Fibroblast of skin of right biceps (primary cell): ENCODE measurements around the gene JAKMIP2.

Experiments used
- DNase-seq: peaks from one replicate; pipeline ENCODE4 v3.0.0-alpha.2; 2013

JAKMIP2 gene

DNA sequence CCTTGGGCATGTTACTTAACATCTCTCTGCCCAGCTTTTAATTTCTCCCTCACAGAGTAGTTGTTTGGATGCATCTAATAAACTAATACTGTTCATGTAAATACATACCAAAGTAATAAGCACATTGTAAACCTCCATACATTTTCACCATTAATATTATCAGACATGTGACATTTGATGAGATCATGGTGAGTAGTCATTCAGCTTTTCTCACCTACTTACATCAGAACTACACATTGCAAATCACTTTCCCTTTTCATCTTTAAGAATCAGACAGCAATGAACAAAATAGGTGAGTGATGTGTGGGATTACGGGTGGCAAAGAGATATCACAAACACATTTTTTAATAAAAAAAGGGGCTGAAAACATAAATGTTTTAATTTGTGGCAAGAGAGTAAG lies 89.3 kb downstream of the JAKMIP2 start:
- DNase-seq, result no peak

DNA sequence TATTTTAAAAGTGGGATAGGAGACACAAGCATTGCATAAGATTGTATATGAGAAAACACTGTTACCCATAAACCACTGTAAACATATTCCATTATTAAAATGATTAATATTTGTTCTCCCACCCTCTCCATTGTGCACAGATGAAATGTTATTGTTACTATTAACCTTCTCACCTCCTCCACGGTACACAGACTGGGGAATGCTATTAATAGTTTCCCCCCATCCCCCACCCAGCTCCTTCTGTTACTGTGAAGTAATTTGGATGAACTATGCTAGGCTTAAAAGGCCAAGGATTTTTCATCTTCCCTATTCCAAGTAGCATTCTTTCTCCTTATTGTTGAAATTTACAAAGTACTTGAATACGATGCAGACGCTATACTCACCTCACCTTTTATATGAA lies 91.4 kb downstream of the JAKMIP2 start:
- DNase-seq, result no peak

DNA sequence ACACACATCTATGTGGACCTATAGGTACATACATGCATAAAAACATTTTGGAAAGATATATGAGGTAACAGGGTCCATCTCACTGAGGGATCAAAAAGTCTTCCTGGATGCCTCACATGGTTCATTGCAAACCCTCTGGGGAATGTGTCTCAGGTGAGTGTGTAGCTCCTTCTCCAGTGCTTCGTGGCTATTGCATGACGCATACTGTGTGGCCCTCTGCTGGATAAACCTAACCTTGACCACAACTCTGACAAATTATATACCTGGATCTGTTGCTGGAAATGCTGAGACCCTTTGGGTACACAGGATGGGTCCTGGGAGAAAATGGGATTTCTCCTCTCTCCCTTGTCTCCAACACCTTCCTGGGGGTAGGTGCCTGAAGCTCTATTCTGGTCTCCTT lies 91.9 kb downstream of the JAKMIP2 start:
- no peak for DNase-seq

DNA sequence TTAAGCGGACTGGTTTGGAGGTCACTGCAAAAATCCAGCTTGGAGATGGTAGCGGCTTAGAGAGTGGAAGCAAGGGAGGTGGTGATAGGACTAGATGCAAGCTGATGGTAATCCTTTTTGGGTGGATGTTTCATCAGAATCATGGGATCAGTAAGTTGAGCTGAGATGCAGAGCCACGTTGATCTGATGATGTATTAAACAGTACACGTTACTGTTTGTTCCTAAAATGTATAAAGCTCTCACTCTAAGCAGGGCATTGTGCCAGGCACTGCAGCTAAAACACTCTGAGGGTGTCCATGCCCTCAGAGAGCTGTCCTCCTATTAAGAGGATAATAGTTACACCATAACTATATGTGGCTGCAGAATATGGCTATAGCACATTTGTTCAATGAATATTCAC lies 93.1 kb downstream of the JAKMIP2 start:
- DNase-seq, result no peak

GRCh38 chr5:147688656-147689356 lies 93.7 kb downstream of the JAKMIP2 start:
- no peak for DNase-seq

- DNase-seq, result no peak
These were observed 95.4 kb downstream of the JAKMIP2 start for GRCh38 chr5:147687118-147687517.

GRCh38 chr5:147686421-147686820 lies 96.1 kb downstream of the JAKMIP2 start:
- DNase-seq, result no peak

- peak; percentile 15 for DNase-seq
These were observed 96.5 kb downstream of the JAKMIP2 start for GRCh38 chr5:147685993-147686392.

DNA sequence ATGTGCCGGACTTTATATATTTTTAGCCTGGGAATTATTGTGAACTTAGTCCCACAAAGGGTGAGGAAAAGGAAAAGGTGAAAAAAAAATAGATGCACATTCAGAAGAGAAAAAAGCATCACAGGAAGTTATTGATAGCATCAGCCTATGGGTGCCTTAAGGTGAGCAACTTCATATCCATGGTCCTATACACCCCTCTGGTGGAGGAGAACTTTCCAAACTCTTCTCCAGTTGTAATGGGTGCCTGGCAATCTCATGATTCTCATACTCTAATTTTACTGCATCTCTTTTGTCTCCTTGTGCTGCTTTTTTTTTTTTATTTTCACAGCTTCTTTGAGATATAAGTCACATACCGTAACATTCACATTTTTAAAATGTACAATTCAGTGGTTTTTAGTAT lies 107.4 kb downstream of the JAKMIP2 start:
- no peak for DNase-seq

DNA sequence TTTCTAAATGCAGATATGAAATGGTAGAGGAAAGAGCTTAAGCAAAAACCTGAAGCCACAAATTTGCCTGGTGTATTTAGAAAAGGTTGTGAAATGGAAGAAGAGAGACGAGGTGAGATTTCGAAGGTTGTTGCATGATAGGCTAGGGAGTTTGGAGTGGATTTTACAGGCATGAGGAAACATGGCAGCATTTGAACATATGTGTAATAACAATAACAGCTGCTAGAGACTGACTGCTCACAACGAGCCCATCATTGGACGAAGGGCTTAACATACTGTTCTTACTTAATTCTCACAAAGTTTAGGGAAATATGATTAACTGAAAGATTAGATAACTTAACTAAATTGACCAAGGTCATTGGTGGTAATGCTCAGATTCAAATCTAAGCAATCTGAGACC lies 108.1 kb downstream of the JAKMIP2 start:
- DNase-seq, result no peak

DNA sequence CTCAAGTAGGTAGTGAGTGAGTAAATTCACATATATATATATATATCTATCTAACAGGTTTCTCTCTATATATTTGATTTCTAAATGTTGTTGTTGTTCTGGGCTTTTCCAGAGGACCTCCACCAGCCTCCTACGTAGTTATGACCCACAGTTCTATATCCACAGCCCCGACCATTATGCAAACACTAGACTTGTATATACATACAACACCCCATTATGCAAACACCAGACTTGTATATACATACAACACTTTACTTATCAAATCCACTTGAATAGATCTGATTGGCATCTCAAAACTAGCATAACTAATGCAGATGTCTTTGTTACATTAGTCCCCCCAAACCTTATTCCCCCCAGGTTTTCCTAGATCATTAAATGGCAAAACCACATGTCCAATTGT lies 108.7 kb downstream of the JAKMIP2 start:
- no peak for DNase-seq

- DNase-seq, result peak; percentile 9
These were observed 109.3 kb downstream of the JAKMIP2 start for GRCh38 chr5:147673266-147673665.

GRCh38 chr5:147671365-147671764 lies 111.2 kb downstream of the JAKMIP2 start:
- no peak for DNase-seq

- DNase-seq, result no peak
These were observed 111.7 kb downstream of the JAKMIP2 start for GRCh38 chr5:147670815-147671214.

- no peak for DNase-seq
These were observed 113.2 kb downstream of the JAKMIP2 start for GRCh38 chr5:147669169-147669869.

DNA sequence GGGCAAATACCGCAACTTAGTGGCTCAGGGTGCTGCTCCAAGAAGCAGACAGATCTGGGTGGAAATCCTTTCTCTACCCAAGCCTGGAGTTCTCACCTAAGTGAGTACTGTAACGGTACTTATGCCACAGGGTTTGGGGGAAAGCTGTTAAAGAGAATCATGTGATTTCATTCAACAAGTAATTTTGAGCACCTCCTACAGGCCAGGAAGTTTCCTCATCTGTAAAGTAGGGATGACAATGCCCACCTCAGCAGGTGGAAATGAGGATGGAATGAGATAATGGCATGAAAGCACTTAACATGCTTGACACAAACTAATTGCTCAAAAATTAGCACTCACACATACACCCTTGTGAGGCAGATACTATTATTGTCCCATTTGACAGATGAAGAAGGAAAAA lies 114.1 kb downstream of the JAKMIP2 start:
- no peak for DNase-seq

- no peak for DNase-seq
These were observed 115.2 kb downstream of the JAKMIP2 start for GRCh38 chr5:147667363-147667762.

DNA sequence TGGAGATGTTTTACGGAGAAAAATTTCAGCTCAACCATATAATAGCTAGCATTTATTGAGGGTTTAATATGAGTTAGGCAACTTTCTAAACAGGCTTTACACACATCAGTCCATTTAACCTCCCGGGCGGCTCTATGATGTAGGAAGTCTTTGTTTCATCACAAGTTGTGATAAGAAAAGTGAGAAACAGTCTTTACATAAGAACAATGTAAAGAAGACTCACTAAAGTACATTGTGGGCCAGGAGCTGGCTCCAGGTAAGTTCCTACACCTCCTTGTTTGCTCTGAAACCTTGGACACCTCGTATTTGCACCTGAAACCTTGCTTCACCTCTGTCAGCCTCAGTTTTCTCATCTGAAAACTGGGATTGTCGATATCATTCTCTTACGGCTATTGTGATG lies 116.1 kb downstream of the JAKMIP2 start:
- no peak for DNase-seq

GRCh38 chr5:147661541-147661940 lies 121.0 kb downstream of the JAKMIP2 start:
- peak; percentile 9 for DNase-seq

GRCh38 chr5:147659166-147659929 lies 123.2 kb downstream of the JAKMIP2 start:
- no peak for DNase-seq

- no peak for DNase-seq
These were observed 124.1 kb downstream of the JAKMIP2 start for GRCh38 chr5:147658293-147658932.

DNA sequence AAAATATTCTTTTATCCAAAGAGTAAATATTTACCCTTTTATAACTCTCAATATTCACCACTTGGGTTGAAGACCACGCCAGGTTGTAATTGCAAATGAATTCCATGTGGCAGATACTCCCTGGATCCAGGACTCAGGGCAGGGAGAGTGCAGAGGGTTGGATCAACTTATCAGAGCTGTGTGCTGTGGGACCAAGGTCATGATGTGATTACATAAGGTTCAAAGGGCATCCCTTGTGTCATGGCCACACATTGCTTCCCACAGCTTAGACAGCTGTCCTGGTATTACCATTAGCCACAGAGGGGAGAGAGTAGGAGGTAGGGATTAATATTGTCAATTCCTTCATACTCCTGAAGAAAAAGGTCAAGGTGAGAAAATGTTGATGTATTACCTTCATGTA lies 133.9 kb downstream of the JAKMIP2 start:
- DNase-seq, result no peak

DNA sequence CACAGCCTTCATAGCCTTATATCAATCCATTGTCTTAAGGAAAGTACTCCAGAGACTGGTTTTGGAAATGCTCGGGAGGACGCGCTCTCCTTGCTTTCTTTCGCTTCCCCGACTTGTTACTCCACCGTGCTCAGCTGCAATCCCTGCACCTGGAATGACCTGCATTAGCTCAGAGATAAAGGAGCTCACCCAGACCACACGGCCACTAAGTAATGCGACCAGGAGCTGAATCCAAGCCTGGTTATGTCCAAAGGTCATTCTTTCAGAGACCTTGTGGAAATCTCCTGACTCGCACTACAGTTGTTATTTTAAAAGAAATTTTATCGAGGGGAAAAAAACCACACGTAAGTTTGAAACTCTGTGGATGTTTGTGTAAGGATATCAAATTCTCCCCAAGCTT lies 137.3 kb downstream of the JAKMIP2 start:
- no peak for DNase-seq

GRCh38 chr5:147644460-147644859 lies 138.1 kb downstream of the JAKMIP2 start:
- DNase-seq, result no peak
